ENCODE measurements around the gene CYS1. TPM values are rescaled to one million over a fixed set of nuclear protein-coding genes. Genes with fewer than 3 reads are reported as not detected.

Gene CYS1
- total RNA-seq, 2 experiments from 2014 or later, result 0.68 TPM; not detected in 1

DNA sequence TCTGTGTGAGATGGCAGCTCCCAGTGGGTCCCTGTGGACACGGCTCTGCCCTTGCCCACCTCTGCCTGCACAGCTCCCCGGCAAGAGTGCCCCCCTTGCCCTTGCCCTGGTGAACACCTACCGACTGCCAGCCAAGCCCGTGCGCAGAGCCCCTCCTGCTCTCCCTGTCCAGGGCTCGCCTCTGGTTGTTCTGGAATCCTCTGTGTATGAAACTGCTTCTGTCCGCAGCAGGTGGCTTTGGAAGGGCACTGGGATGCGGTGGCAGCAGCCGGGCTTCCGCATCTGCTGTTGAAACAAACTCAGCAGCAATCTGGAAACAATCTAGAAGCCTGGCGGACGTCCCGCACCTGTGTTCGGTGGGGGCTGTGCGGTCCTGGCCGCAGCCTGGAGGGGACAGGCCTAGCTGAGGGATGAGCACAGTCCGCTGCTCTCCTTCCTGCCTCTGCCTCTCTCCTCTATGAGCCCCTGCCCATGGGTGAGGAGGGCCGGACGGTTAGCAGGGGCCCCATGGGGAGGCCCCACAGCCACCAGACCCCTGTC lies 70.9 kb downstream of the CYS1 start:
- no peaks in the 10 kb centered on the region for H3K9me2 ChIP-seq (ENCODE audit: insufficient read depth, low read length)
- H3K4me2 ChIP-seq (ENCODE audit: low read length), result no peak overlapping the region
- no peaks in the 10 kb centered on the region for H4K20me1 ChIP-seq (ENCODE audit: insufficient read depth, low read length)
- TF ChIP-seq, protein P1, sequence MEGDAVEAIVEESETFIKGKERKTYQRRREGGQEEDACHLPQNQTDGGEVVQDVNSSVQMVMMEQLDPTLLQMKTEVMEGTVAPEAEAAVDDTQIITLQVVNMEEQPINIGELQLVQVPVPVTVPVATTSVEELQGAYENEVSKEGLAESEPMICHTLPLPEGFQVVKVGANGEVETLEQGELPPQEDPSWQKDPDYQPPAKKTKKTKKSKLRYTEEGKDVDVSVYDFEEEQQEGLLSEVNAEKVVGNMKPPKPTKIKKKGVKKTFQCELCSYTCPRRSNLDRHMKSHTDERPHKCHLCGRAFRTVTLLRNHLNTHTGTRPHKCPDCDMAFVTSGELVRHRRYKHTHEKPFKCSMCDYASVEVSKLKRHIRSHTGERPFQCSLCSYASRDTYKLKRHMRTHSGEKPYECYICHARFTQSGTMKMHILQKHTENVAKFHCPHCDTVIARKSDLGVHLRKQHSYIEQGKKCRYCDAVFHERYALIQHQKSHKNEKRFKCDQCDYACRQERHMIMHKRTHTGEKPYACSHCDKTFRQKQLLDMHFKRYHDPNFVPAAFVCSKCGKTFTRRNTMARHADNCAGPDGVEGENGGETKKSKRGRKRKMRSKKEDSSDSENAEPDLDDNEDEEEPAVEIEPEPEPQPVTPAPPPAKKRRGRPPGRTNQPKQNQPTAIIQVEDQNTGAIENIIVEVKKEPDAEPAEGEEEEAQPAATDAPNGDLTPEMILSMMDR (conservative IDR thresholded peaks at IDR 0.05; ENCODE audit: low read length), result no peak
- TF ChIP-seq EZH2phosphoT487 (IDR thresholded peaks at IDR 0.05; ENCODE audit: borderline replicate concordance, low read depth, low read length), result no peak
- no TSS peak for BruUV-seq (replicated peaks)
- no peak overlapping the region for H3K27ac ChIP-seq (ENCODE audit: low read depth, low read length, poor library complexity, severe bottlenecking)
- H3K4me3 ChIP-seq (ENCODE audit: low read depth, low read length, poor library complexity, severe bottlenecking), result no peak overlapping the region
- no peaks in the 10 kb centered on the region for H3K36me3 ChIP-seq (ENCODE audit: insufficient read depth, low read length)
- ChIA-PET POLR2A (no interaction called here), CTCF (ENCODE audit: unreplicated experiment) (no interaction called here)
- no peaks in the 10 kb centered on the region for H3K9me3 ChIP-seq (ENCODE audit: low read length)
- no peaks in the 10 kb centered on the region for H3K4me1 ChIP-seq (ENCODE audit: insufficient read depth, low read length, poor library complexity, severe bottlenecking)
- no peaks in the 10 kb centered on the region for H3K79me2 ChIP-seq (ENCODE audit: insufficient read depth, low read depth, low read length)
- no peak overlapping the region for H2AFZ ChIP-seq (ENCODE audit: low read length)
- DNase-seq (ENCODE audit: low spot score), result no peak
- intact Hi-C loops (cut with micrococcal nuclease; ENCODE audit: unreplicated experiment), result no loop called here

DNA sequence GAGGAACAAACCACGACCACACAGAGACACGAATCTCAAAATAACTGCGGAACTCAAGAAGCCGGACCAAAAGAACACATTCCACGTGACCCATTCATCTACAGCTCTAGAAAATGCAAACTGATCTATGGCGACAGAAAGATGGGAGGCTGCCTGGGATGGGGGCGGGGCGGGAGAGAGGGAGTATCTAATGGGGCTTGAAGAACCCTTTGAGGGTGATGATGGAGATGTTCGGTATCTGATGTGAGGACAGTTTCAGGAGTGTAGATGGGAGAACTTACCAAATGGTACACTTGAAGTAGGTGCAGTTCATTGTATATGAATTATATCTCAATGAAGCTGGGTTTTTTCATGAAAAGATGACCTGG lies 71.4 kb downstream of the CYS1 start:
- Histone ChIP-seq H2AFZ (ENCODE audit: low read length) (no peak overlapping the region), H3K79me2 (ENCODE audit: insufficient read depth, low read depth, low read length) (no peaks in the 10 kb centered on the region), H3K4me2 (ENCODE audit: low read length) (no peak overlapping the region), H3K9me2 (ENCODE audit: insufficient read depth, low read length) (no peaks in the 10 kb centered on the region), H3K9me3 (ENCODE audit: low read length) (no peaks in the 10 kb centered on the region), H3K27ac (ENCODE audit: low read depth, low read length, poor library complexity, severe bottlenecking) (no peak overlapping the region), H4K20me1 (ENCODE audit: insufficient read depth, low read length) (no peaks in the 10 kb centered on the region), H3K4me3 (ENCODE audit: low read depth, low read length, poor library complexity, severe bottlenecking) (no peak overlapping the region), H3K36me3 (ENCODE audit: insufficient read depth, low read length) (no peaks in the 10 kb centered on the region), H3K4me1 (ENCODE audit: insufficient read depth, low read length, poor library complexity, severe bottlenecking) (no peaks in the 10 kb centered on the region)
- POLR2A ChIA-PET, result interaction anchor here (0.7 kb wide), 1 partner anchor 11 kb away, joined by 3 read pairs; no protein-coding TSS in a partner anchor
- CTCF ChIA-PET (ENCODE audit: unreplicated experiment), result no interaction called here
- intact Hi-C loops (cut with micrococcal nuclease; ENCODE audit: unreplicated experiment), result no loop called here
- BruUV-seq (replicated peaks), result no TSS peak
- TF ChIP-seq EZH2phosphoT487 (IDR thresholded peaks at IDR 0.05; ENCODE audit: borderline replicate concordance, low read depth, low read length), result no peak
- TF ChIP-seq, protein P1 (conservative IDR thresholded peaks at IDR 0.05; ENCODE audit: low read length), result no peak
- no peak for DNase-seq (ENCODE audit: low spot score)

DNA sequence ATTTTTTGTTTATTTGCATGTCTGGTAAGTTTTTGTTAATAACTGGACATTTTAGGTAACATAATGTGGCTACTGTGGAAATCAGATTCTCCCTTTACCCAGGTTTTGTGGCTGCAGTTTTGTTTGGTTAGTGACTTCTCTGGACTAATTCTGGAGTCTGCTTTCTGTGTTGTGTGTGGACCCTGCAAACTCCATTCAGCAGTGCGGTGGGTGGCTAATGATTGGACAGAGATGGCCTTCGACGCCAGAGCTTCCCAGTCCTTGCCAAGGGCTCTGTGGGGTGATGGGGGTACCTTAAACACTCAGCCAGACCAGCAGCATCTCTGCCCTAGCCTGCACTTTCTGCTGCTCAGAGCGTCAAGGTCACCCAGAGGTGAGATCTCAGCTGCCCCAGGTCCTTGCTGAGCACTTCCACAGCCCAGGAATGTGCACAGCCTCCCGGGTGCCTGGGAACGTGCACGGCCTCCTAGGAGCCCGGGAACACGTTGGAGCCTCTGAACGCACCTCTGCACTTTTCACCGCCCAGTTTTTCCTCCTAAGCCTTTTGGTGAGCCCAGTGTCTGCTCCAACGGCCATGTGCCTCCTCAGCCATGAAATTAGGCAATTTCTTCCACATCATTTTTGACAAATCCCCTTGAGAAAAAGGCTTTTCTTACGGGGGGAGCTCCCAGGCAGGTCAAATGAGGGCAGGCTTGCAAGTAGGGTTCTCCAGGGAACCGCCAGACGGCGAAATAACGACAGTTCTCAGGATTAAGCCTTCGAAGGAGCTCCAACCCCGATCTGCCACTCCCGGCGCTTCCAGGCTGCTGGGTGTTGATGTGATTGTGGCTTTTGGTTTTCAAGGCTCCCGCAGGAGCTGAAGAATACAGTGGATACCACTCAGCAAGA lies 72.0 kb downstream of the CYS1 start:
- Histone ChIP-seq H3K4me1 (ENCODE audit: insufficient read depth, low read length, poor library complexity, severe bottlenecking) (no peaks in the 10 kb centered on the region), H3K4me2 (ENCODE audit: low read length) (no peak overlapping the region), H3K27ac (ENCODE audit: low read depth, low read length, poor library complexity, severe bottlenecking) (no peak overlapping the region), H3K36me3 (ENCODE audit: insufficient read depth, low read length) (no peaks in the 10 kb centered on the region), H3K9me3 (ENCODE audit: low read length) (no peaks in the 10 kb centered on the region), H2AFZ (ENCODE audit: low read length) (no peak overlapping the region), H3K79me2 (ENCODE audit: insufficient read depth, low read depth, low read length) (no peaks in the 10 kb centered on the region), H3K9me2 (ENCODE audit: insufficient read depth, low read length) (no peaks in the 10 kb centered on the region), H4K20me1 (ENCODE audit: insufficient read depth, low read length) (no peaks in the 10 kb centered on the region), H3K4me3 (ENCODE audit: low read depth, low read length, poor library complexity, severe bottlenecking) (no peak overlapping the region)
- ChIA-PET POLR2A (interaction anchor here (0.7 kb wide), 1 partner anchor 10 kb away, joined by 3 read pairs; no protein-coding TSS in a partner anchor), CTCF (ENCODE audit: unreplicated experiment) (no interaction called here)
- DNase-seq (ENCODE audit: low spot score), result no peak
- intact Hi-C loops (cut with micrococcal nuclease; ENCODE audit: unreplicated experiment), result no loop called here
- no TSS peak for BruUV-seq (replicated peaks)
- TF ChIP-seq, protein P1 (conservative IDR thresholded peaks at IDR 0.05; ENCODE audit: low read length), result no peak
- TF ChIP-seq EZH2phosphoT487 (IDR thresholded peaks at IDR 0.05; ENCODE audit: borderline replicate concordance, low read depth, low read length), result no peak
